H1 (cell line): ENCODE data around the gene MRPS5. TPM values are rescaled to one million over a fixed set of nuclear protein-coding genes. Genes with fewer than 3 reads are reported as not detected.

Experiments
- CREB1 ChIP-seq: IDR thresholded peaks from 2 replicates; pipeline ENCODE4 v1.6.1; 2012; ENCODE audit warnings: inconsistent platforms
- polyA plus RNA-seq, 7 experiments: library from polyadenylated mRNA; depleted of rRNA in 3 of 7; stranded (reverse) in 5 of 7; unstranded in 2 of 7; fragments of >200 nt in 5 of 7; fragments of 200-250 nt in 2 of 7; gene quantifications; 1 replicate in 5 of 7; 2 replicates in 1 of 7; 4 replicates in 1 of 7; pipeline versions ENCODE4 v1.2.1 to v1.2.3, GENCODE V29; 2011 to 2013; ENCODE audit warnings: missing spikeins in 2 of 7, mixed read lengths in 2 of 7
- total RNA-seq: library from RNA; stranded (reverse); fragmentation: NEBNext Ultra II Directional; extraction: Animal tissue kit (Norgen Biotek cat#: 25700); gene quantifications from 2 replicates; pipeline ENCODE4 v1.2.1, GENCODE V29; 2021

The MRPS5 gene
- total and polyA plus RNA-seq, 2 of the 8 experiments (the other 6 are each of a cell fraction or from before 2014, with no cell fraction given), result 36.7 to 53.0 TPM

GRCh38 chr2:95122197-95122551 is 566 bp upstream of the MRPS5 start (continued):
- no peak for TF ChIP-seq CREB1
